GM12878 (cell line): Measurements from ENCODE around the gene GABBR2. TPM values are rescaled to one million over a fixed set of nuclear protein-coding genes. Genes with fewer than 3 reads are reported as not detected.

Source experiments
- BHLHE40 ChIP-seq, 2 experiments: fragments of 450-650 bp in 1 of 2; IDR thresholded peaks; 2 replicates each; pipeline ENCODE4 v1.6.1; 2011 to 2017; ENCODE audit warnings: low read depth in 2 of 2, borderline replicate concordance in 1 of 2, improper control_type of control experiment in 1 of 2, low read length in 1 of 2, mild to moderate bottlenecking in 1 of 2
- CHD4 ChIP-seq: fragments of 200-600 bp; sonication (generic); IDR thresholded peaks from 2 replicates; pipeline ENCODE4 v1.6.1; 2016; ENCODE audit warnings: mild to moderate bottlenecking
- STAT3 ChIP-seq: IDR thresholded peaks from 2 replicates; pipeline ENCODE4 v1.6.1; 2011; ENCODE audit warnings: low read depth, low read length, improper control_type of control experiment
- polyA plus RNA-seq, 11 experiments: library from polyadenylated mRNA; depleted of rRNA in 4 of 11; unstranded in 6 of 11; stranded (reverse) in 5 of 11; fragments of >200 nt; fragmentation: Nextera tagmentation in 4 of 11; fragmentation: Illumina TruSeq in 1 of 11; extraction: Ambion mirVana in 4 of 11; extraction: Trizol in 1 of 11; gene quantifications; 1 replicate in 1 of 11; 2 replicates in 10 of 11; pipeline versions ENCODE4 v1.2.1 to v1.2.3, GENCODE V29; 2011 to 2016; ENCODE audit warnings: inconsistent platforms in 2 of 11, missing spikeins in 2 of 11, low read depth in 1 of 11
- total RNA-seq, 4 experiments: library from RNA; depleted of rRNA in 3 of 4; stranded (reverse); fragments of >200 nt in 3 of 4; fragmentation: Illumina TruSeq in 1 of 4; extraction: Trizol in 1 of 4; gene quantifications; 2 replicates each; pipeline versions ENCODE4 v1.2.1 to v1.2.3, GENCODE V29; 2013 to 2021
- TF ChIP-seq, protein P1 (sequence below): fragments of 450-650 bp; IDR thresholded peaks from 2 replicates; pipeline ENCODE4 v1.6.1; 2017; ENCODE audit warnings: mild to moderate bottlenecking, moderate library complexity
- TF ChIP-seq, protein P2 (sequence below): fragments of 450-650 bp; formaldehyde crosslinking; IDR thresholded peaks from 2 replicates; pipeline ENCODE4 v1.4.0; 2020; ENCODE audit warnings: mild to moderate bottlenecking, moderate library complexity

Gene GABBR2
- total and polyA plus RNA-seq, 10 of the 15 experiments (the other 5 are each of a cell fraction or from before 2014, with no cell fraction given), result 0.02 to 2.2 (median 0.06) TPM; not detected in 2

DNA sequence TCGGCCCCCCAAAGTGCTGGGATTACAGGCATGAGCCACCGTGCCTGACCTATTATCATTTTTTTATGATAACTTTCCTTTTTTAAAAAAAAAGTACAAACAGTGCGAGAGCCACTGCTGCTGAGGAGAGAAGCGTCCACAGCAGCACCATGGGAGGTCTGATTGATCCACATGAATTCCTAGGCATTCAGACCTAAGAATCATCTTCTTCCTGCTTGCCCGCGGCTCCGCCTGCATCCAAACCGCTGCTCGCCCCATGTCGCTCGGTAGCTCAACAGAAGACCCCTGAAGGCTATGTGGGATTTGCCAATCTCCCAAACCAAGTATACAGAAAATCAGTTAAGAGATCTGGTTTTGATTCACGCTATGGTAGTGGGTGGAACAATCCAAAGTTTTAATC lies 102.0 kb downstream of the GABBR2 start (continued):
- TF ChIP-seq, protein P1, sequence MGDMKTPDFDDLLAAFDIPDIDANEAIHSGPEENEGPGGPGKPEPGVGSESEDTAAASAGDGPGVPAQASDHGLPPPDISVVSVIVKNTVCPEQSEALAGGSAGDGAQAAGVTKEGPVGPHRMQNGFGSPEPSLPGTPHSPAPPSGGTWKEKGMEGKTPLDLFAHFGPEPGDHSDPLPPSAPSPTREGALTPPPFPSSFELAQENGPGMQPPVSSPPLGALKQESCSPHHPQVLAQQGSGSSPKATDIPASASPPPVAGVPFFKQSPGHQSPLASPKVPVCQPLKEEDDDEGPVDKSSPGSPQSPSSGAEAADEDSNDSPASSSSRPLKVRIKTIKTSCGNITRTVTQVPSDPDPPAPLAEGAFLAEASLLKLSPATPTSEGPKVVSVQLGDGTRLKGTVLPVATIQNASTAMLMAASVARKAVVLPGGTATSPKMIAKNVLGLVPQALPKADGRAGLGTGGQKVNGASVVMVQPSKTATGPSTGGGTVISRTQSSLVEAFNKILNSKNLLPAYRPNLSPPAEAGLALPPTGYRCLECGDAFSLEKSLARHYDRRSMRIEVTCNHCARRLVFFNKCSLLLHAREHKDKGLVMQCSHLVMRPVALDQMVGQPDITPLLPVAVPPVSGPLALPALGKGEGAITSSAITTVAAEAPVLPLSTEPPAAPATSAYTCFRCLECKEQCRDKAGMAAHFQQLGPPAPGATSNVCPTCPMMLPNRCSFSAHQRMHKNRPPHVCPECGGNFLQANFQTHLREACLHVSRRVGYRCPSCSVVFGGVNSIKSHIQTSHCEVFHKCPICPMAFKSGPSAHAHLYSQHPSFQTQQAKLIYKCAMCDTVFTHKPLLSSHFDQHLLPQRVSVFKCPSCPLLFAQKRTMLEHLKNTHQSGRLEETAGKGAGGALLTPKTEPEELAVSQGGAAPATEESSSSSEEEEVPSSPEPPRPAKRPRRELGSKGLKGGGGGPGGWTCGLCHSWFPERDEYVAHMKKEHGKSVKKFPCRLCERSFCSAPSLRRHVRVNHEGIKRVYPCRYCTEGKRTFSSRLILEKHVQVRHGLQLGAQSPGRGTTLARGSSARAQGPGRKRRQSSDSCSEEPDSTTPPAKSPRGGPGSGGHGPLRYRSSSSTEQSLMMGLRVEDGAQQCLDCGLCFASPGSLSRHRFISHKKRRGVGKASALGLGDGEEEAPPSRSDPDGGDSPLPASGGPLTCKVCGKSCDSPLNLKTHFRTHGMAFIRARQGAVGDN, result no peak
- TF ChIP-seq STAT3 (no peak), CHD4 (no peak), BHLHE40 (IDR thresholded peaks at IDR 0.05; ENCODE audit: borderline replicate concordance in 1 of 2, low read depth in 2 of 2, low read length in 1 of 2) (no peak)
- TF ChIP-seq, protein P2, sequence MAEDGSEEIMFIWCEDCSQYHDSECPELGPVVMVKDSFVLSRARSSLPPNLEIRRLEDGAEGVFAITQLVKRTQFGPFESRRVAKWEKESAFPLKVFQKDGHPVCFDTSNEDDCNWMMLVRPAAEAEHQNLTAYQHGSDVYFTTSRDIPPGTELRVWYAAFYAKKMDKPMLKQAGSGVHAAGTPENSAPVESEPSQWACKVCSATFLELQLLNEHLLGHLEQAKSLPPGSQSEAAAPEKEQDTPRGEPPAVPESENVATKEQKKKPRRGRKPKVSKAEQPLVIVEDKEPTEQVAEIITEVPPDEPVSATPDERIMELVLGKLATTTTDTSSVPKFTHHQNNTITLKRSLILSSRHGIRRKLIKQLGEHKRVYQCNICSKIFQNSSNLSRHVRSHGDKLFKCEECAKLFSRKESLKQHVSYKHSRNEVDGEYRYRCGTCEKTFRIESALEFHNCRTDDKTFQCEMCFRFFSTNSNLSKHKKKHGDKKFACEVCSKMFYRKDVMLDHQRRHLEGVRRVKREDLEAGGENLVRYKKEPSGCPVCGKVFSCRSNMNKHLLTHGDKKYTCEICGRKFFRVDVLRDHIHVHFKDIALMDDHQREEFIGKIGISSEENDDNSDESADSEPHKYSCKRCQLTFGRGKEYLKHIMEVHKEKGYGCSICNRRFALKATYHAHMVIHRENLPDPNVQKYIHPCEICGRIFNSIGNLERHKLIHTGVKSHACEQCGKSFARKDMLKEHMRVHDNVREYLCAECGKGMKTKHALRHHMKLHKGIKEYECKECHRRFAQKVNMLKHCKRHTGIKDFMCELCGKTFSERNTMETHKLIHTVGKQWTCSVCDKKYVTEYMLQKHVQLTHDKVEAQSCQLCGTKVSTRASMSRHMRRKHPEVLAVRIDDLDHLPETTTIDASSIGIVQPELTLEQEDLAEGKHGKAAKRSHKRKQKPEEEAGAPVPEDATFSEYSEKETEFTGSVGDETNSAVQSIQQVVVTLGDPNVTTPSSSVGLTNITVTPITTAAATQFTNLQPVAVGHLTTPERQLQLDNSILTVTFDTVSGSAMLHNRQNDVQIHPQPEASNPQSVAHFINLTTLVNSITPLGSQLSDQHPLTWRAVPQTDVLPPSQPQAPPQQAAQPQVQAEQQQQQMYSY (CRISPR knock-in tag), result no peak
